Measurements from ENCODE around the gene DHRS11.
"Not testable (repeated sequence)": the region's sequence is repeated elsewhere in the genome, so short reads cannot be mapped to it uniquely, and the experiment has no call there.

Gene DHRS11

DNA sequence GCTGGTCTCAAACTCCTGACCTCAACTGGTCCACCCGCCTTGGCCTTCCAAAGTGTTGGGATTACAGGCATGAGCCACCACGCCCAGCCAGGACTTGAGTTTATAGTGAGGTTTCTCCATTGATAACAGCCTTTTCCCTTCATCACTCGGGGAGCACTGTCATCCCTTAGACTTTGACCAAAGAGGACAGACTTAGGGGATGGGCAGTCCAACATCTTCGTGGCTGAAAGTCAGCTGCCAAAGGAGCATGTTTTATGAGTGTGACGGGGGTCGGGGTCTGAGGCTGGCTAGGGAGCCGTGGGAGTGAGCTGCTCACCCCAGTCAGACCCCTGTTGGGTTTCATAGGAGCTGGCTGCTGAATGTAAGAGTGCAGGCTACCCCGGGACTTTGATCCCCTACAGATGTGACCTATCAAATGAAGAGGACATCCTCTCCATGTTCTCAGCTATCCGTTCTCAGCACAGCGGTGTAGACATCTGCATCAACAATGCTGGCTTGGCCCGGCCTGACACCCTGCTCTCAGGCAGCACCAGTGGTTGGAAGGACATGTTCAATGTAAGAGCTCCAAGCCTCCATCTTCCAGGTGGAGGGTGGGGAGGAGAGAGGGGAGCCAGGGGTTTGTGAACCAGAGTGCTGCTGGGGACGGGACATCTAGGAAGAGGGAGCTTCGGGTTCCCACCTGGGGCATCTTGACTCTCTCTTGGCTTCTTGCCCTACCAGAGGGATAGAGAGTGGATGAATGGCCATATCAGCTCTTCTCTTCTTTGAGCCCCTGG is 3.1 kb downstream of the DHRS11 start:
- DNase-seq: no peak

DNA sequence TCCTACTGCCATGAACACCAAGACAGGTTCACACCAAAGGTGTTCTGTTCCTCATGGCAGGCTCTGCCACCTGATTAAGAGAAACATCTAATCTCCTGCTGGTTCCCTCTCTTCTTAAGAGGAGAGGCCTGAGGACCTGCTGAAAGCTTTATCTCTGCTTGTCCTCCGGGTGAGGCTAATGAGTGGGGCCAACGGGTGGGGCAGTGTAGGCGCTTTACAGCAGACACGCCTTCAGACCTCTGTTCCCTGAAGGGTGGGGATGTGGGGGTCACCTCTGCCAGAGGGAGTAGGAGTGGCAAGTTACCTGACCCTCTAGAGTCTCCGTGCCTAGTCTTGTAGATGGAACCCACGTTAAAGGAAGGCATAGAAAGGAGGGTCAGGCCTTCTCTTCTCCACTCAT is 5.5 kb downstream of the DHRS11 start:
- DNase-seq: no peak

DNA sequence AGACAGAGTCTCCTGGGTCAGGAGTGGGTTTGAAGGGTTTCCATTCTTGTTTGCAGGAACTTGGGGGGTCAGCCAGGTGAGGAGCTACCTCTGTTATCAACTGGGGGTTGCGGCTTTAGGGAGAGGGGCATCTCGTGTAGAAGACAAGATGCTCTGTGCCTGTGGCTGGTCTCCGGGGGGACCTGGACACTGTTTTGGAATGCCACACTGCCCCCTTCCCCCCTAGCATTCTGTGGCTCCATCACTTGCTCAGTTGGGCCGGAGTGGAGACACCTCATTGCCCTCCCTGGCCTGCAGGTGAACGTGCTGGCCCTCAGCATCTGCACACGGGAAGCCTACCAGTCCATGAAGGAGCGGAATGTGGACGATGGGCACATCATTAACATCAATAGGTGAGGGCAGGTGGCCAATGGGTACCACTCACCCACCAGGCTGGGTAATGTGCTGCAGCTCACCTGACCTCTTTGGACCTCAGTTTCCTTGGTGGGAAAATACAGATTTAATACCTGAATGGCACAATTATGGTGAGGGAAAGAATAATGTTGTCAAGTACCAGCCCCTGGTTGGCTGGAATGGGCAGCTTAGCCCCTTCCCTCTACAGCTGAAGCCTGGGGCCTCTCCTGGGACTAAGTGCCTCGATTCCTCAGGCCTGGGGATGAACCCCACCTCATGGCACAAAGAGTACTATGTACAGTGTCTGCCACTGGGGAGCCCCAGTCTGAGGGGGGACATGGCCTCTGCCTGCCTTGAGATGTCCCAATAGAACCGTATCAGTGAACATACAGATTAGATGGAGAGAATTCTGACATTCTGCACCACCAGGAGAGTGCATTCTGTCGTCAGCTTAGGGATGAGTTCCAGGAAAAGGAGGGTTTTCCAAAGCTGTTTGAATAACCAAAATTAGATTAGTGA is 6.4 kb downstream of the DHRS11 start:
- DNase-seq: no peak

DNA sequence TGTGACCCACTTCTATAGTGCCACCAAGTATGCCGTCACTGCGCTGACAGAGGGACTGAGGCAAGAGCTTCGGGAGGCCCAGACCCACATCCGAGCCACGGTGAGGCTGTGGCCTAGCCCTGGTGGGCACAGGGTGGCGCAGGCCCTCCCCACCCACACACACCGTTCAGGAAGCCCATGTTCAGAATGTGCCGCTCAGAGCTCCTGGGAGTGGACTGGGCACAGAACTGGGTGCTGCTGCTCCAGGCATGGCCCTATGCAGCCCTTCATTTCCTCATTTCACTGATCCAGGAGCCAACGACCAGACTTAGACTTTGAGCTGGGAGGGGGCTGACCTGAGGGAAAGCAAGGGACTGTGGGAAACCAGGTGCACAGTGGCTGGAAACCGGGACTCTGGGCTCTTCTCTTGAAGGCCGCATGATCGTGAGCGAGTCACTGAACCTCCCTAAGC is 7.3 kb downstream of the DHRS11 start:
- DNase-seq: no peak

DNA sequence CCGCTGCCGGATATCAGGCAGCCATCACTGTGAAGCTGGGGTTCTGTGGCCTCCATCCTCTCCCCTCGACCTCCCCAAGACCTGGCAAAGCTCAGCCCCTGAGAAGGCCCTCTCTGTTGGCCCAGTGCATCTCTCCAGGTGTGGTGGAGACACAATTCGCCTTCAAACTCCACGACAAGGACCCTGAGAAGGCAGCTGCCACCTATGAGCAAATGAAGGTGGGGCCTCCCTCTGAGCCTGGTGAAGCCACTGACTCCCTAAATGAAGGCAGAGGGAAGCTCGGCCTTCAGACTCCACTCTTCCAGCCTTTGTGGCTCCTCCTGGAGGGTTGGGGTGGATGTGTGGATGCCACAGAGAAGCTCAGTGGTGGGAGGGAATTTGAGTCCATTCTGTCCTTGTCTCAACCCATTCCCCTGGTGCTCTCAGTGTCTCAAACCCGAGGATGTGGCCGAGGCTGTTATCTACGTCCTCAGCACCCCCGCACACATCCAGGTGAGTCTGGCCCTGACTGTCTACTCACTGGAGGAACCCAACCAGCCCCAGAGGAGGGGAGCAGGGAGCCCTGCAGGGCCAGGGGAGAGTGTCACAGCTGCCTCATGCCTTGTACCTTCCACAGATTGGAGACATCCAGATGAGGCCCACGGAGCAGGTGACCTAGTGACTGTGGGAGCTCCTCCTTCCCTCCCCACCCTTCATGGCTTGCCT is 8.0 kb downstream of the DHRS11 start:
- no peak for DNase-seq

DNA sequence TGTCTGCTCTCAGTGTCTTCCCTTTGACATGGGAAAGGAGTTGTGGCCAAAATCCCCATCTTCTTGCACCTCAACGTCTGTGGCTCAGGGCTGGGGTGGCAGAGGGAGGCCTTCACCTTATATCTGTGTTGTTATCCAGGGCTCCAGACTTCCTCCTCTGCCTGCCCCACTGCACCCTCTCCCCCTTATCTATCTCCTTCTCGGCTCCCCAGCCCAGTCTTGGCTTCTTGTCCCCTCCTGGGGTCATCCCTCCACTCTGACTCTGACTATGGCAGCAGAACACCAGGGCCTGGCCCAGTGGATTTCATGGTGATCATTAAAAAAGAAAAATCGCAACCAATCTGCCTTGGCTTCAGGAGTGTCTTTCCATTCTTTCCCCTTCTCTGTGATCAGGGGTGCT is 8.8 kb downstream of the DHRS11 start:
- no peak for DNase-seq

DNA sequence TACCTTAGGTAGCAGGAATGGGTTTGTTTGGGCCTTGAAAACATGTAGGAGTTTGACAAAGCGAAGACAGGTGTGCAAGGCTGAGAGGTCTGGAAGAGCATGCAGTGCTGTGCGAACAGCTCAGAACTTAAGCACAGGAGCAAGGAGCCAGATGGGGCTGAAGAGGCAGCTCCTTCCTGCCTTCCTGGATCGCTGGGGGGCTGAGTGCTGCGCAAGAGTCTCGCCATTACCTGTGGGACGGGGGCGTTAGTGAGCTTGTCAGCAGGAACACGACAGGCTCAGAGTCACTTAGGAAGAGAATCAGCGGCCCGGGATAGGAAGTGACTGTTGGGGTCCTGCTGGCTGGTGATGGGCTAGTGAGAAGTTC is 9.2 kb downstream of the DHRS11 start:
- no peak for DNase-seq

DNA sequence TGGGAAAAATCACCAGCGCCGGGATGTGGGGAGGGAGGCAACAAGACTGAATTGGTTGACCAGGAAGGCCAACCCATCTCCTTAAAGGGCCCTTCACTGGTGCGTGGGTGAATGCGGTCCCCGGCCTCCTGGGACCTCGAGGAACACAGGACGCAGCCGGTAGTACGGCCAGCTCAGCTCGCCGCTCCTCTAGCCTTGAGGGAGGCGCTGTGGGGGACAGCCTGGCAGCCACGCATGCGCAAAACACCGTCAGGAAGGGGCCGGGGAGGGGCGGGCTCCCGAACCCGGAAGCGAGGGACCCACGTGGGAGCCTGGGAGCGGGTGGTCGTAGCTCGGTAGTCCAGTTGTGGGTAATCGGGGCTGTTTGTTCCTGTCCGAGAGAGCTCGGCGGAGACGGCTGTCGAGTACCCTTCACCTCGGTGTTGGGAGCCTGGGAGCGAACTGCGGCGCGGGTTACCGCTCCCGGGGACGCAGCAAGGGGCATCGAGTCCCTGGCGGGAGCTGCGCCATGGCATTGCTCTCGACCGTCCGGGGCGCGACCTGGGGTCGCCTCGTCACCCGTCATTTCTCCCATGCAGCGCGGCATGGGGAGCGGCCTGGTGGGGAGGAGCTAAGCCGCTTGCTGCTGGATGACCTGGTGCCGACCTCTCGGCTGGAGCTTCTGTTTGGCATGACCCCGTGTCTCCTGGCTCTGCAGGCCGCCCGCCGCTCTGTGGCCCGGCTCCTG is 9.8 kb downstream of the DHRS11 start, which contains the start of gene MRM1:
Gene MRM1, plus strand, starts transcription at position 281 of the 727 bp plus-strand sequence. Its CDS starts 228 bp downstream, at position 509.
- DNase-seq: peak; percentile 82 to 93

DNA sequence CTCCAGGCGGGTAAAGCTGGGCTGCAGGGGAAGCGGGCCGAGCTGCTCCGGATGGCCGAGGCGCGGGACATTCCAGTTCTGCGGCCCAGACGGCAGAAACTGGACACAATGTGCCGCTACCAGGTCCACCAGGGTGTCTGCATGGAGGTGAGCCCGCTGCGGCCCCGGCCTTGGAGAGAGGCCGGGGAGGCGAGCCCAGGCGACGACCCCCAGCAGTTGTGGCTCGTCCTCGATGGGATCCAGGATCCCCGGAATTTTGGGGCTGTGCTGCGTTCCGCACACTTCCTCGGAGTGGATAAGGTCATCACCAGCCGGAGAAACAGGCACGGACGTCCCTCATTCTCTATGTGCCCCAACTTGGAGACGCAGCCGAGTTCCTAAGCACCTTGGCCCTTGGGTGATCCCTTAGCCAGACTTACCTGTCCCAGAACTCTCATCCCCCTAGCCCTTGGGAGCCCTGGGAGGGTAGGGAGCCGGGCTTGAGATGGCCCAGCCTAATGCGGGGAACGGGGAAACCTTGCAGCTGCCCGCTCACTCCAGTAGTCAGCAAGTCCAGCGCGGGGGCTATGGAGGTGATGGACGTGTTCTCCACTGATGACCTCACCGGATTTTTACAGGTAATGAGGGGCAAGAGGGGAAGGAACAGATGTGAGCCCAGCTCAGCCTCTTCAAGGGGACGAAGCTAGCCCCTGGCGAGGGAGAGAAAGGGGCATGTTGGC is 10.5 kb downstream of the DHRS11 start:
- no peak for DNase-seq

DNA sequence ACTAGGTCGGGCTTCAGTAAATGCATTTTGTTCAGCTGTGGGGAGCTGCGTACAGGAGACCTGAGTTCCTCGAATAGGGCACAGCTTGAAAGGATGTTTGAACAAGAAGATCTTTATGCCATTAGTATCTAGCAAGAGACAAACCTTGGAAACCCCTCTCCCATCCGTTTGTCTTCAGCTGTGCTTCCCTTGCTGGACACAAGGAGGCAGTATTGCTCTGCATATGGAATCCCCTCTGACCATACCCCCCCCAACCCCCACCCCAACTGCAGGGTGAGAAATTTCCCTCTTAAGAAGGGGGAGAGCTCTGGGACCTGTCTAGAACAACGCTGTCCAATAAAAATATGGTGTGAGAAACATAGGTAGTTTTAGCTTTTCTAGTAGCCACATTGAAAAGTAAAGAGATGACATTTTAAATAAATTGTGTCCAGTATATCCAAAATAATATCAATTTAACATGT is 11.3 kb downstream of the DHRS11 start:
- peak; percentile 19 to 55 for DNase-seq

DNA sequence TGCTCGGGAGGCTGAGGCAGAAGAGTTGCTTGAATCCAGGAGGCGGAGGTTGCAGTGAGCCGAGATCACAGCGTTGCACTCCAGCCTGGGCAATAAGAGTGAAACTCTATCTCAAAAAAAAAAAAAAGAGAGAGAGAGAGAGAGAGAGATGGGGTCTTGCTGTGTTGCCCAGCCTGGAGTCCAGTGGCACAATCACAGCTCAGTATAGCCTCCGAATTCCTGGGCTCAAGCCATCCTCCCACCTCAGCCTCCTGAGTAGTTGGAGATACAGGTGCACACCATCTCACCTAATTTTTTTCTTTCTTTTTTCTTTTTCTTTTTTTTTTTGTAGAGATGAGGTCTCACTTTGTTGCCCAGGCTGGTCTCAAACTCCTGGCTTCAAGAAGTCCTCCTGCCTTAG is 13.3 kb downstream of the DHRS11 start:
- not testable (repeated sequence) for DNase-seq

DNA sequence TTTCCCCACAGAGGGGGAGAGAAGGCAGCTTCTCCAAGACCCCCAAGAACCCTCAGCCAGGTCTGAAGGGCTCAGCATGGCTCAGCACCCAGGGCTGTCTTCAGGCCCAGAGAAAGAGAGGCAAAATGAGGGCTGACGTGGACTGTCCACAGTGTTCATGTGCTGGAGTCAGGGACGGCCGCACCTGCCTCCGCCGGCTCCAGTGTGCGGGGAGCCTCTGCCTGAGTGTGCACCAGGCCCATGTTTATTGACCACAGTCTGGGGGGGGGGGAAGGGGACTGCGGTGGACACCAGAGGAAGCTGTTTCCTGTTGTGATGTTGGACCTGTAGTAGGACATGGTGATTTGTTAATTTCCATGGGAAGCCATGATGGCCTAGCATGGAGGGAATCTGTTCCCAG is 16.6 kb downstream of the DHRS11 start:
- no peak for DNase-seq

DNA sequence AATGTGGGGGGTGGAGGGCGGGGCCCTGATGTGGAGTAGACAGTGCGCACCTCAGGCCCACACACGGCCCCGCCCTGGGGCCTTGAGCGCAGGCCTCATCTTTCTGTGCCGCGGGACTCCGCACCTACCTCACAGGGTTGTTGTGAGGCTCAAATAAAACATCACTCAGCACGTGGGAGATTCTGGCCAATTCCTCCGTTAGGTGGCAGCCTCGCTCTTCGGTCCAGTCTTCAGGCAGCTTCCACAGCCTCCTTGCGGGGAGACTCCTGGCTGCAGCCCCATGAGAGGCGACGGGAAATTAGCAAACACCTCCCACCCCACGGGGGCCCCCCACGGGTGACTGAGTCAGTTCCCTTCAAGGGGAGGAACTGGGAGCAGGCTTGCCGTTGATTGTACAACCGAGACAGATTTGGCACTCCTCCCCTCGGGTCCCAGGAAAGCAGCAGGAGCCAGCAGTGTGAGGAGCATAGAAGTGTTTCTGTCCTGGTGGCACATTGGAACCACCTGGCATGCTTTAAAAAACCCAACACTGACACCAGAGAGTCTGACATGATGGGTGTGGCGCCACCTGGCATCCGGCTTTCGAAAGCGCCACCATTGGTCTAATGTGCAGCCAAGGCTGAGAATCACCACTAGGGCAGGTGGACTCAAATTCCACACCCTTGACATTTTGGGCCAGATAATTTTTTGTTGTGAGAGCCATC is 17.3 kb downstream of the DHRS11 start:
- DNase-seq: peak in 1 of 2 experiments; percentile 11

DNA sequence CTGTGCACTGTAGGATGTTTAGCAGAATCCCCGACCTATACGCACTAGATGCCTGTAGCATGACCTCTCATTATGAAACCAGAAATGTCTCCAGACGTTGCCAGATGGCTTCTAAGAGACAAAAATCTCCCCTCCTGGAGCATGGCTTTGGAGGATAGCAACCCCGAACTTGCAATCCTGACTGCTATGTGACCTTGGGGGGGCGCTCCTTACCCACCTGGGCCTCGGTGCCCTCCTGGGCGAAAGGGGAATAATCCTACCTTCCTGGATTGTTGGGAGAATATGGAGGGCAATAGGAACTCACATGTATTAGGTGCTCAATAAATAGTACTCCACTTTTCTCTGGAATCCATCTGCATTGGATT is 17.8 kb downstream of the DHRS11 start:
- DNase-seq: no peak

DNA sequence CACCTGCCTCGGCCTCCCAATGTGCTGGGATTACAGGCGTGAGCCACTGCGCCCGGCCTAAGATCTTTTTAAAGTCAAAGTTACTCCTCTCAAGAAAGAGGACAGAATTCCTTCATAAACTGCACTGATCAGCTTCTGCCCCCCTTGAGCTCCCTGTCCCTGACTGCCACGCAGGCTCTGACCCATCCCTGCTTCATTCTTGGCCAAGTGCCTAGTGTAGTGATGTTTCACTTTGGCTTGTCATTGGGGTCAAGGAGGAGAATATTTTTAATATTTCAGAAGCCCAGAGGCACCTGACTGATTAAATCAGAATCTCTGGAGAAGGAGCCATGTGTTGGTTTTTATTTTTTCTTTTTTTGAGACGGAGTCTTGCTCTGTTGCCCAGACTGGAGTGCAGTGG is 18.8 kb downstream of the DHRS11 start:
- no peak for DNase-seq

DNA sequence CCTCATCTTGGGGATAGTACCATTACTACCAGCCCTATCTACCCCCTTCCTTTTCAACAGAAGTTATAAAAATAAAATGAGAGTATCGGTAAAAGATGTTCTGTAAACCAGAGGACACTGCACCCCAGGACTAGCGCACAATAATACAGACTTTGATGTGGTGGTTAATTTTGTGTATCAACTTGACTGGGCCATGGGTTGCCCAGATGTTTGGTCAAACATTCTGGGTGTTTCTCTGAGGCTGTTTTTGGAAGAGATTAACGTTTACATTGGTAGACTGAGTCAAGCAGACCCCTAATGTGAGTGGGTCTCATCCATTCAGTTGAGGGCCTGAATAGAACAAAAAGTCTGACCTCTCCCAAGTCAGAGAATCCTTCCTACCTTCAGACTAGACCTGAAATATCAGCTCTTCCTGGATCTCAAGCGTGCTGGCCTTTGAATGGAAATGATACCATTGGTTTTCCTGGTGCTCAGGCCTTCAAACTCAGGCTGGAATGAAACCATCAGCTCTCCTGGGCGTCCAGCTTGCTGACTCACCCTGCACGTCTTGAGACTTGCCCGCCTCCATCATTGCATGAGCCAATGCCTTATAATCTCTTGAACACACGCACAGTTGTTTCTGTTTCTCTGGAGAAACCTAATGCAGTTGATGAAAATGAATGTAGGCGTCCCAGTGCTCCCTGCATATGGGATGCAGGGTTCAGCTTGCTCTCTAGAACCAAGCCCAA is 19.8 kb downstream of the DHRS11 start:
- DNase-seq: no peak

DNA sequence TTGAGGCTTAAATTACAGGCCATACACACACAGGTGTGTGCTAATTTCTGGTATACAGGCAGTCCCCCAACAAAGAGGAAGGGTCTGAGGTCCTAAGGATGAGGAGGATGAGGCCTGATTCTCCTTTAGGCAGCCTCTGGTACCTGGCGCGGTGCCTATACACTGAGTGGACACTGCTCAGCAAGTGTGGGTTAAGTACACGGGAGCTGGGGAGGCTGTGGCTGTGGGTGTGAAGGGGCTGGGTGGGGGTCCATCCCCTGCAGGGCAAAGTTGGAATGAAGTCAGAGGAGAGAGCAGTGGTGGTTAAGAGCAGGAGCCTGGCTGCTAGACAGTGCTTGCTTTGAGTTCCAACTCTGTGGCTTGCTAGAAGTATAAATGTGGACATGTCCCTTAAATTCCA is 20.6 kb downstream of the DHRS11 start:
- DNase-seq: no peak

DNA sequence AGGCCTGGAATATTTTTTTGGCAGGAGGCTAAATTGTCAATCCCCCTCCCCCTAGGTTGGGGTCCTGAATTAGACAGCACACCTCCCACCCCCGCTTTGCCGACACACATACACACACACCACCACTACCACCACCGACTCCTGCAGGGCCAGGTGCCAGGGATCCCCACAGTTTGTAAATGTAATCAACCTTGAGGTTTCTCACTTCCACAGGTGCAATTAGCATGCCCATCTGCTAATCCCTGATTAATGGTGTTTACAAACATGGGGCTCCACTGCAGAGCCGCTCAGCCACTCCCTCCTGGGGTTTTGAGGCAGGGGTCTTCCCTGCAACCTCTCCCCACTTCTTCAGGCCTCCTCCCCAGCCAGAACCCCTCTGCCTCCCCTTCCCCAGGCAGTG is 21.5 kb downstream of the DHRS11 start:
- DNase-seq: no peak

DNA sequence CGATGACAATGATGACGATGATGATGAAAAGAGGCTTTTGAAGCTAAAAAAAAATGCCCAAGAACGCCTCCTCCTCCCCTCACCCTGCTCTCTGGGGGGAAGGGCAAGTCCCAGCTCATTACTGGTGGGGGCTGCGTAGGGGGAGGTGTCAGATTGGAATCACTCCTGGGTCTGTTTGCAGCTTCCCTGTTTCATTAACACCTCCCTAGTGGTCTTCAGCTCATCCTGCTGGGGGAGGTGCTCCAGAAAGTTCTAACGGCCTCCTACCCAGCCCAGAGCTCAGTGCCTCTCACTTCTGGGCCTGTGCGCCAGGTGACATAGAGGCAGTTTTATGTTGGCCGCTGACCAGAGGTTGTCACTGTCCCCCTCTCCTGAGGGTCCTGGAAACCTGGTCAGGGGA is 22.4 kb downstream of the DHRS11 start:
- no peak for DNase-seq

DNA sequence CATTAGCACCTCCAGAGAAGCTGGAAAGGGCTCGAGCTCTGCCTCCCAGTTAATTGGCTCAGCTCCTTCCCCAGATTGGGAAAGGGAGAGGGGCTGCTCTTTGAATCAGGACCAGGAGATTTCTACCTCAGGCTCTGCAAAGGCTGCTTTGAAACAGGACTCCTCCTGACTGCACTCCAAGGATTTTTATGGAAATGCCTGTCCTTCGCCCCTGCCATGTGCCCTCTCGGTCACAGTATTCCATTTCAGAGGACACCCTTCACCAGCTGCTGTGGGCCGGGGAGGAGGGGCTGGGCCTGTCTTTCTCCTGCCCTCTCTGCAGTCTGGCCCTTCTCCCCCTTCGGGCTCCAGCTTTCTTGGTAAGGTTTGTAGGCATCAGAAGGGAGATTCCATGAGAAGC is 23.3 kb downstream of the DHRS11 start:
- no peak for DNase-seq

Measured in SW 1271 (cell line).